ENCODE data around the gene BCL2L2.

BCL2L2 gene

DNA sequence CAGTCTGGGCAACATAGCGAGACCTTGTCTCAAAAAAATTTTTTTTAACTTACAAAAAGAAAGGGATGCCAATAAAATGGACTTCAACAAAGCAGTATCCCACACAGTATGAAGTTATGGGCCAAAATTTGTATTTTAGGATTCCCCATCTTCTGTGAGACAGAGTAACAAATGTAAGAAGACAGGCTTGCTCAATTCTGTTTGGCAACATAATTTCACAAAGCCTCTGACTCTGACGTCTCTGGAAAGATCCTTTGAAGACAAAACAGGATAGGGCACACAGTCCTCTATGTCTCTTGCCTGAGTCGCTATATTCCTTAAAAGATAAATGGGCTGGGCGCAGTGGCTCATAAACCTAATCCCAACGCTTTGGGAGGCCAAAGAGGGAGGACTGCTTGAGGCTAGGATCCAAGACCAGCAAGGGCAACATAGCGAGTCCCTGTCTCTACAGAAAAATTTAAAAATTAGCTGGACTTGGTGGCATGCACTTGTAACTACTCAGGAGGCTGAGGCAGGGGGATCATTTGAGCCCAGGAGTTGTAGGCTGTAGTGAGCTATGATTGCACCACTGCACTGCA, 19.6 kb upstream of the BCL2L2 start:
- TF ChIP-seq POLR2AphosphoS5 (IDR thresholded peaks at IDR 0.05; ENCODE audit: low read depth, low read length), result no peak
- TF ChIP-seq TAF1 (IDR thresholded peaks at IDR 0.05; ENCODE audit: borderline replicate concordance, insufficient read depth, low read length), result no peak
- TF ChIP-seq, protein P1, sequence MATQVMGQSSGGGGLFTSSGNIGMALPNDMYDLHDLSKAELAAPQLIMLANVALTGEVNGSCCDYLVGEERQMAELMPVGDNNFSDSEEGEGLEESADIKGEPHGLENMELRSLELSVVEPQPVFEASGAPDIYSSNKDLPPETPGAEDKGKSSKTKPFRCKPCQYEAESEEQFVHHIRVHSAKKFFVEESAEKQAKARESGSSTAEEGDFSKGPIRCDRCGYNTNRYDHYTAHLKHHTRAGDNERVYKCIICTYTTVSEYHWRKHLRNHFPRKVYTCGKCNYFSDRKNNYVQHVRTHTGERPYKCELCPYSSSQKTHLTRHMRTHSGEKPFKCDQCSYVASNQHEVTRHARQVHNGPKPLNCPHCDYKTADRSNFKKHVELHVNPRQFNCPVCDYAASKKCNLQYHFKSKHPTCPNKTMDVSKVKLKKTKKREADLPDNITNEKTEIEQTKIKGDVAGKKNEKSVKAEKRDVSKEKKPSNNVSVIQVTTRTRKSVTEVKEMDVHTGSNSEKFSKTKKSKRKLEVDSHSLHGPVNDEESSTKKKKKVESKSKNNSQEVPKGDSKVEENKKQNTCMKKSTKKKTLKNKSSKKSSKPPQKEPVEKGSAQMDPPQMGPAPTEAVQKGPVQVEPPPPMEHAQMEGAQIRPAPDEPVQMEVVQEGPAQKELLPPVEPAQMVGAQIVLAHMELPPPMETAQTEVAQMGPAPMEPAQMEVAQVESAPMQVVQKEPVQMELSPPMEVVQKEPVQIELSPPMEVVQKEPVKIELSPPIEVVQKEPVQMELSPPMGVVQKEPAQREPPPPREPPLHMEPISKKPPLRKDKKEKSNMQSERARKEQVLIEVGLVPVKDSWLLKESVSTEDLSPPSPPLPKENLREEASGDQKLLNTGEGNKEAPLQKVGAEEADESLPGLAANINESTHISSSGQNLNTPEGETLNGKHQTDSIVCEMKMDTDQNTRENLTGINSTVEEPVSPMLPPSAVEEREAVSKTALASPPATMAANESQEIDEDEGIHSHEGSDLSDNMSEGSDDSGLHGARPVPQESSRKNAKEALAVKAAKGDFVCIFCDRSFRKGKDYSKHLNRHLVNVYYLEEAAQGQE (IDR thresholded peaks at IDR 0.05; ENCODE audit: insufficient read depth in 1 of 2, low read depth in 2 of 2, low read length in 2 of 2), result no peak
- TF ChIP-seq FOXP2 (optimal IDR thresholded peaks at IDR 0.05; ENCODE audit: borderline replicate concordance, extremely low read depth, extremely low read length, insufficient read depth), result no peak
- TF ChIP-seq SIN3A (IDR thresholded peaks at IDR 0.05; ENCODE audit: borderline replicate concordance, insufficient read depth, low read length), result no peak

DNA sequence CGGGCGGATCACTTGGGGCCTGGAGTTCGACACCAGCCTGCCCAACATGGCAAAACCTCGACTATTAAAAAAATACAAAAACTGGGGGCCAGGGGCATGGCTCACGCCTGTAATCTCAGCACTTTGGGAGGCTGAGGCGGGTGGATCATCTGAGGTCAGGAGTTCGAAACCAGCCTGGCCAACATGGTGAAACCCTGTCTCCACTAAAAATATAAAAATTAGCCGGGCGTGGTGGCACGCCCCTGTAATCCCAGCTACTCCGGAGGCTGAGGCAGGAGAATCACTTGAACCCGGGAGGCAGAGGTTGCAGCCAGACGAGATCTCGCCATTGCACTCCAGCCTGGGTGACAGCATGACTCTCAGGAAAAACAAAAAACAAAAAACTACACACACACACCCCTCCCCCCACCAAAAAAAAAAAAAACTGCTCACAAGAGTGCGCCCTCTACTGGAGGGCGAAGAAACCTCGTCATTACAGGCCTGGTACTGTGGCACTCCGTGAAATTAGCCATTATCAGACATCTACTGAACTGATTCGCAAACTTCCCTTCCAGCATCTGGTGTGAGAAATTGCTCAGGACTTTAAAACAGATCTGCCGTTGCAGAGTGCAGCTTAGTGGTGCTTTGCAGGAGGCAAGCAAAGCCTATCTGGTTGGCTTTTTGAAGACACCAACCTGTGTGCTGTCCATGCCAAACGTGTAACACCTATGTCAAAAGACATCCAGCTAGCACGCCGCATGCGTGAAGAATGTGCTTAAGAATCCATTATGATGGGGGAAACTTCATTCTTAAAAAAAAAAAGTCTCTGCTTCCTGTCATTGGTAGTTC, 11.7 kb upstream of the BCL2L2 start:
- no peak for TF ChIP-seq POLR2AphosphoS5 (IDR thresholded peaks at IDR 0.05; ENCODE audit: low read depth, low read length)
- TF ChIP-seq, protein P1 (IDR thresholded peaks at IDR 0.05; ENCODE audit: insufficient read depth in 1 of 2, low read depth in 2 of 2, low read length in 2 of 2), result no peak
- no peak for TF ChIP-seq FOXP2 (optimal IDR thresholded peaks at IDR 0.05; ENCODE audit: borderline replicate concordance, extremely low read depth, extremely low read length, insufficient read depth)
- no peak for TF ChIP-seq SIN3A (IDR thresholded peaks at IDR 0.05; ENCODE audit: borderline replicate concordance, insufficient read depth, low read length)
- TF ChIP-seq TAF1 (IDR thresholded peaks at IDR 0.05; ENCODE audit: borderline replicate concordance, insufficient read depth, low read length), result no peak

GRCh38 chr14:23296012-23296777, 10.4 kb upstream of the BCL2L2 start:
- TF ChIP-seq SIN3A (IDR thresholded peaks at IDR 0.05; ENCODE audit: borderline replicate concordance, insufficient read depth, low read length) (no peak), FOXP2 (optimal IDR thresholded peaks at IDR 0.05; ENCODE audit: borderline replicate concordance, extremely low read depth, extremely low read length, insufficient read depth) (no peak), POLR2AphosphoS5 (IDR thresholded peaks at IDR 0.05; ENCODE audit: low read depth, low read length) (no peak), TAF1 (IDR thresholded peaks at IDR 0.05; ENCODE audit: borderline replicate concordance, insufficient read depth, low read length) (no peak)
- TF ChIP-seq, protein P1 (IDR thresholded peaks at IDR 0.05; ENCODE audit: insufficient read depth in 1 of 2, low read depth in 2 of 2, low read length in 2 of 2), result no peak

- TF ChIP-seq TAF1 (IDR thresholded peaks at IDR 0.05; ENCODE audit: borderline replicate concordance, insufficient read depth, low read length) (no peak), SIN3A (IDR thresholded peaks at IDR 0.05; ENCODE audit: borderline replicate concordance, insufficient read depth, low read length) (no peak), POLR2AphosphoS5 (IDR thresholded peaks at IDR 0.05; ENCODE audit: low read depth, low read length) (no peak), FOXP2 (optimal IDR thresholded peaks at IDR 0.05; ENCODE audit: borderline replicate concordance, extremely low read depth, extremely low read length, insufficient read depth) (no peak)
- TF ChIP-seq, protein P1 (IDR thresholded peaks at IDR 0.05; ENCODE audit: insufficient read depth in 1 of 2, low read depth in 2 of 2, low read length in 2 of 2), result no peak
These were observed 9.5 kb upstream of the BCL2L2 start for GRCh38 chr14:23297096-23297495.

All from PFSK-1 (cell line).